ENCODE results near the gene ZNF219. TPM values are rescaled to one million over a fixed set of nuclear protein-coding genes. Genes with fewer than 3 reads are reported as not detected.
A peak's percentile ranks its signal among the peaks of the same experiment; 100 is the strongest.

The ZNF219 gene
- total and polyA plus RNA-seq, 2 of the 13 experiments (the other 11 are each of a cell fraction or from before 2014, with no cell fraction given): 34.5 to 36.6 TPM

DNA sequence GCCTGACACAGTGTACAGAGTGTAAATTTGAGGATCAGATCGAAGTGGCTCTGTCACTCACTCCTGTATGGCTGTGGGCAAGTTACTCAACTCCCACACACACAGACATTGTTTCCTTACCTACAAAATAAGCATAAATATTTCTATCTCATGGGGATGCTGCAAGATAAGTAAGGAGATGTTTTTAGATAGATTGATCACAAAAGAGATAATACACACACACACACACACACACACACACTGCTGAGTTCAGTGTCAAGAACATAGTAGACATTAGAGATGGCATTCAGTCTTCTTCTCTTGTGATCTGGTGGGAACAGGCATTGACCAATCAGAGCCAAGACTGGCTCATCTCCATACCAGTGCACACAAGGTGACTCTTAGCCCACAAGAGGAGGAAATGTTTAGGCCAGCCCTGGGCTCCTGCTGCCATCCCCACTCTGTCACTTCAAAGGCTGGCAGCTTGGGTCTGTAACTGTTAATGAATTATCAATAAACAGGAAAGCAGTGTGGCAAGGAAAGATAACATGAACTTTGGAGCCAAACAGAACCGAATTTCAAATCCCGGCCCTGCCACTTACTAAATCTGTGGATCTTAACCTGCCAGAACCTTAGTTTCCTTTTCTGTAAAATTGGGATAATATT is 44.2 kb downstream of the ZNF219 start (continued):
- TF ChIP-seq ZMYM3 (CRISPR knock-in tag; IDR thresholded peaks at IDR 0.05): peak; percentile 66; the same call in 1 of the 2 replicates
- no peak for TF ChIP-seq SRF (IDR thresholded peaks at IDR 0.05; ENCODE audit: low read depth, low read length)
- TF ChIP-seq, protein P1, sequence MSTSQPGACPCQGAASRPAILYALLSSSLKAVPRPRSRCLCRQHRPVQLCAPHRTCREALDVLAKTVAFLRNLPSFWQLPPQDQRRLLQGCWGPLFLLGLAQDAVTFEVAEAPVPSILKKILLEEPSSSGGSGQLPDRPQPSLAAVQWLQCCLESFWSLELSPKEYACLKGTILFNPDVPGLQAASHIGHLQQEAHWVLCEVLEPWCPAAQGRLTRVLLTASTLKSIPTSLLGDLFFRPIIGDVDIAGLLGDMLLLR (CRISPR knock-in tag; IDR thresholded peaks at IDR 0.05): no peak
- TF ChIP-seq, protein P2, sequence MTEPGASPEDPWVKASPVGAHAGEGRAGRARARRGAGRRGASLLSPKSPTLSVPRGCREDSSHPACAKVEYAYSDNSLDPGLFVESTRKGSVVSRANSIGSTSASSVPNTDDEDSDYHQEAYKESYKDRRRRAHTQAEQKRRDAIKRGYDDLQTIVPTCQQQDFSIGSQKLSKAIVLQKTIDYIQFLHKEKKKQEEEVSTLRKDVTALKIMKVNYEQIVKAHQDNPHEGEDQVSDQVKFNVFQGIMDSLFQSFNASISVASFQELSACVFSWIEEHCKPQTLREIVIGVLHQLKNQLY (CRISPR knock-in tag; IDR thresholded peaks at IDR 0.05): peak; percentile 92
- TF ChIP-seq HMGA1 (CRISPR knock-in tag; conservative IDR thresholded peaks at IDR 0.05): no peak
- no peak for TF ChIP-seq ZNF737 (CRISPR knock-in tag; IDR thresholded peaks at IDR 0.05; ENCODE audit: borderline replicate concordance)
- TF ChIP-seq, protein P3, sequence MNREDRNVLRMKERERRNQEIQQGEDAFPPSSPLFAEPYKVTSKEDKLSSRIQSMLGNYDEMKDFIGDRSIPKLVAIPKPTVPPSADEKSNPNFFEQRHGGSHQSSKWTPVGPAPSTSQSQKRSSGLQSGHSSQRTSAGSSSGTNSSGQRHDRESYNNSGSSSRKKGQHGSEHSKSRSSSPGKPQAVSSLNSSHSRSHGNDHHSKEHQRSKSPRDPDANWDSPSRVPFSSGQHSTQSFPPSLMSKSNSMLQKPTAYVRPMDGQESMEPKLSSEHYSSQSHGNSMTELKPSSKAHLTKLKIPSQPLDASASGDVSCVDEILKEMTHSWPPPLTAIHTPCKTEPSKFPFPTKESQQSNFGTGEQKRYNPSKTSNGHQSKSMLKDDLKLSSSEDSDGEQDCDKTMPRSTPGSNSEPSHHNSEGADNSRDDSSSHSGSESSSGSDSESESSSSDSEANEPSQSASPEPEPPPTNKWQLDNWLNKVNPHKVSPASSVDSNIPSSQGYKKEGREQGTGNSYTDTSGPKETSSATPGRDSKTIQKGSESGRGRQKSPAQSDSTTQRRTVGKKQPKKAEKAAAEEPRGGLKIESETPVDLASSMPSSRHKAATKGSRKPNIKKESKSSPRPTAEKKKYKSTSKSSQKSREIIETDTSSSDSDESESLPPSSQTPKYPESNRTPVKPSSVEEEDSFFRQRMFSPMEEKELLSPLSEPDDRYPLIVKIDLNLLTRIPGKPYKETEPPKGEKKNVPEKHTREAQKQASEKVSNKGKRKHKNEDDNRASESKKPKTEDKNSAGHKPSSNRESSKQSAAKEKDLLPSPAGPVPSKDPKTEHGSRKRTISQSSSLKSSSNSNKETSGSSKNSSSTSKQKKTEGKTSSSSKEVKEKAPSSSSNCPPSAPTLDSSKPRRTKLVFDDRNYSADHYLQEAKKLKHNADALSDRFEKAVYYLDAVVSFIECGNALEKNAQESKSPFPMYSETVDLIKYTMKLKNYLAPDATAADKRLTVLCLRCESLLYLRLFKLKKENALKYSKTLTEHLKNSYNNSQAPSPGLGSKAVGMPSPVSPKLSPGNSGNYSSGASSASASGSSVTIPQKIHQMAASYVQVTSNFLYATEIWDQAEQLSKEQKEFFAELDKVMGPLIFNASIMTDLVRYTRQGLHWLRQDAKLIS (CRISPR knock-in tag; IDR thresholded peaks at IDR 0.05): no peak
- no peak for TF ChIP-seq IKZF4 (CRISPR knock-in tag; IDR thresholded peaks at IDR 0.05; ENCODE audit: borderline replicate concordance, low read depth, not compliant biosample characterization)
- TF ChIP-seq SIN3A (IDR thresholded peaks at IDR 0.05; ENCODE audit: borderline replicate concordance, low read depth, low read length): 0 out of 2 replicates have a peak, but pooled peaks have one; percentile 8
- TF ChIP-seq RBAK (CRISPR knock-in tag; IDR thresholded peaks at IDR 0.05): 0 out of 2 replicates have a peak, but pooled peaks have one; percentile 29
- peak; percentile 82 for TF ChIP-seq ZNF670 (CRISPR knock-in tag; IDR thresholded peaks at IDR 0.05; ENCODE audit: borderline replicate concordance)
- no peak for TF ChIP-seq NFE2L2 (IDR thresholded peaks at IDR 0.05; ENCODE audit: low read length)
- TF ChIP-seq ARNT (IDR thresholded peaks at IDR 0.05): no peak
- TF ChIP-seq NKX3-1 (CRISPR knock-in tag; IDR thresholded peaks at IDR 0.05): no peak; the same call in 1 of the 2 replicates
- TF ChIP-seq, protein P4, sequence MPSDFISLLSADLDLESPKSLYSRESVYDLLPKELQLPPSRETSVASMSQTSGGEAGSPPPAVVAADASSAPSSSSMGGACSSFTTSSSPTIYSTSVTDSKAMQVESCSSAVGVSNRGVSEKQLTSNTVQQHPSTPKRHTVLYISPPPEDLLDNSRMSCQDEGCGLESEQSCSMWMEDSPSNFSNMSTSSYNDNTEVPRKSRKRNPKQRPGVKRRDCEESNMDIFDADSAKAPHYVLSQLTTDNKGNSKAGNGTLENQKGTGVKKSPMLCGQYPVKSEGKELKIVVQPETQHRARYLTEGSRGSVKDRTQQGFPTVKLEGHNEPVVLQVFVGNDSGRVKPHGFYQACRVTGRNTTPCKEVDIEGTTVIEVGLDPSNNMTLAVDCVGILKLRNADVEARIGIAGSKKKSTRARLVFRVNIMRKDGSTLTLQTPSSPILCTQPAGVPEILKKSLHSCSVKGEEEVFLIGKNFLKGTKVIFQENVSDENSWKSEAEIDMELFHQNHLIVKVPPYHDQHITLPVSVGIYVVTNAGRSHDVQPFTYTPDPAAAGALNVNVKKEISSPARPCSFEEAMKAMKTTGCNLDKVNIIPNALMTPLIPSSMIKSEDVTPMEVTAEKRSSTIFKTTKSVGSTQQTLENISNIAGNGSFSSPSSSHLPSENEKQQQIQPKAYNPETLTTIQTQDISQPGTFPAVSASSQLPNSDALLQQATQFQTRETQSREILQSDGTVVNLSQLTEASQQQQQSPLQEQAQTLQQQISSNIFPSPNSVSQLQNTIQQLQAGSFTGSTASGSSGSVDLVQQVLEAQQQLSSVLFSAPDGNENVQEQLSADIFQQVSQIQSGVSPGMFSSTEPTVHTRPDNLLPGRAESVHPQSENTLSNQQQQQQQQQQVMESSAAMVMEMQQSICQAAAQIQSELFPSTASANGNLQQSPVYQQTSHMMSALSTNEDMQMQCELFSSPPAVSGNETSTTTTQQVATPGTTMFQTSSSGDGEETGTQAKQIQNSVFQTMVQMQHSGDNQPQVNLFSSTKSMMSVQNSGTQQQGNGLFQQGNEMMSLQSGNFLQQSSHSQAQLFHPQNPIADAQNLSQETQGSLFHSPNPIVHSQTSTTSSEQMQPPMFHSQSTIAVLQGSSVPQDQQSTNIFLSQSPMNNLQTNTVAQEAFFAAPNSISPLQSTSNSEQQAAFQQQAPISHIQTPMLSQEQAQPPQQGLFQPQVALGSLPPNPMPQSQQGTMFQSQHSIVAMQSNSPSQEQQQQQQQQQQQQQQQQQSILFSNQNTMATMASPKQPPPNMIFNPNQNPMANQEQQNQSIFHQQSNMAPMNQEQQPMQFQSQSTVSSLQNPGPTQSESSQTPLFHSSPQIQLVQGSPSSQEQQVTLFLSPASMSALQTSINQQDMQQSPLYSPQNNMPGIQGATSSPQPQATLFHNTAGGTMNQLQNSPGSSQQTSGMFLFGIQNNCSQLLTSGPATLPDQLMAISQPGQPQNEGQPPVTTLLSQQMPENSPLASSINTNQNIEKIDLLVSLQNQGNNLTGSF (CRISPR knock-in tag; IDR thresholded peaks at IDR 0.05): no peak
- TF ChIP-seq ZNF839 (CRISPR knock-in tag; IDR thresholded peaks at IDR 0.05; ENCODE audit: borderline replicate concordance): no peak
- no peak for TF ChIP-seq CHCHD3 (CRISPR knock-in tag; IDR thresholded peaks at IDR 0.05)
- TF ChIP-seq HOXA5 (CRISPR knock-in tag; IDR thresholded peaks at IDR 0.05): peak; percentile 82
- TF ChIP-seq KDM2A (CRISPR knock-in tag; IDR thresholded peaks at IDR 0.05; ENCODE audit: borderline replicate concordance, low read depth): peak; percentile 48; the same call in 1 of the 2 replicates

All from HepG2 (cell line).